HG02885 (cell line): ENCODE measurements around the gene HLA-C.

Experiments used
- ATAC-seq: cut with Tn5 transposase; IDR thresholded peaks from one replicate; pipeline ENCODE4 v1.9.1; 2021; ENCODE audit warnings: mild to moderate bottlenecking; ENCODE audit not compliant: unreplicated experiment, poor library complexity

The HLA-C gene

GRCh38 chr6:31222496-31222895, 49.4 kb downstream of the HLA-C start:
- ATAC-seq: no peak
